NB4 (cell line): ENCODE data around the gene UVRAG.

Source experiments
- CTCF ChIP-seq: IDR thresholded peaks from one replicate; pipeline ENCODE4 v1.5.1; 2012; ENCODE audit warnings: low read depth, low read length
- POLR2A ChIP-seq: IDR thresholded peaks from 2 replicates; pipeline ENCODE4 v1.6.1; 2011; ENCODE audit warnings: mild to moderate bottlenecking; ENCODE audit not compliant: insufficient read length; ENCODE audit errors: extremely low read depth

GRCh38 chr11:75955443-75955842 lies 140.4 kb downstream of the UVRAG start:
- no peak for TF ChIP-seq CTCF
- TF ChIP-seq POLR2A = no peak
